GM12865 (cell line): ENCODE data around the gene VIPR2.

Experiments
- DNase-seq: peaks from one replicate; pipeline ENCODE4 v3.0.0; 2010; ENCODE audit warnings: low read depth
- H3K4me3 ChIP-seq: 2 replicates; pipeline ENCODE4 v1.5.1; 2011; ENCODE audit warnings: mild to moderate bottlenecking, low read depth, low read length, control low read depth
- CTCF ChIP-seq: IDR thresholded peaks from 2 replicates; pipeline ENCODE4 v1.5.1; 2011; ENCODE audit warnings: low read length, control low read depth, low read depth, inconsistent platforms; ENCODE audit not compliant: insufficient read depth; ENCODE audit errors: missing control alignments

Gene VIPR2

GRCh38 chr7:159158125-159158887 lies 13.6 kb upstream of the VIPR2 start:
- no peak overlapping the region for H3K4me3 ChIP-seq
- TF ChIP-seq CTCF: no peak
- no peak for DNase-seq

GRCh38 chr7:159157714-159158113 lies 13.0 kb upstream of the VIPR2 start:
- DNase-seq: no peak
- no peak overlapping the region for H3K4me3 ChIP-seq
- no peak for TF ChIP-seq CTCF

GRCh38 chr7:159156436-159157245 lies 12.0 kb upstream of the VIPR2 start:
- no peak overlapping the region for H3K4me3 ChIP-seq
- TF ChIP-seq CTCF: no peak
- no peak for DNase-seq

GRCh38 chr7:159155410-159155809 lies 10.7 kb upstream of the VIPR2 start:
- no peak overlapping the region for H3K4me3 ChIP-seq
- no peak for TF ChIP-seq CTCF
- DNase-seq: no peak

- H3K4me3 ChIP-seq: no peak overlapping the region
- DNase-seq: no peak
- TF ChIP-seq CTCF: no peak
Measured at GRCh38 chr7:159154243-159154642, 9.6 kb upstream of the VIPR2 start.

- no peak for TF ChIP-seq CTCF
Measured at GRCh38 chr7:159153511-159153910, 8.8 kb upstream of the VIPR2 start.

More at GRCh38 chr7:159153511-159153910, 8.8 kb upstream of the VIPR2 start:
- H3K4me3 ChIP-seq: no peak overlapping the region
- no peak for DNase-seq
